SW 1271 (cell line): ENCODE results near the gene PDF.

Experiments
- DNase-seq, 2 experiments: peaks; one replicate each; lab custom pipeline; 2025; lab: John Stamatoyannopoulos, UW

The PDF gene

GRCh38 chr16:69339289-69340094 lies 9.1 kb upstream of the PDF start, which contains the start of the genes COG8 and NIP7:
Gene COG8, minus strand, starts transcription at chr16:69339564. Its CDS starts 12 bp downstream, at chr16:69339552.
Gene NIP7, plus strand, starts transcription at chr16:69339772. Its CDS starts 58 bp downstream, at chr16:69339830.
- peak; percentile 94 to 99 for DNase-seq

GRCh38 chr16:69338557-69339288 lies 8.3 kb upstream of the PDF start:
- DNase-seq, result no peak

GRCh38 chr16:69334696-69335095 lies 4.3 kb upstream of the PDF start:
- no peak for DNase-seq

- no peak for DNase-seq
Measured at GRCh38 chr16:69329369-69330285, 761 bp downstream of the PDF start.

GRCh38 chr16:69328854-69329316 lies 1.5 kb downstream of the PDF start:
- peak in 1 of 2 experiments; percentile 55 for DNase-seq

GRCh38 chr16:69327585-69328310 lies 2.6 kb downstream of the PDF start:
- DNase-seq, result no peak

GRCh38 chr16:69326172-69326873 lies 4.1 kb downstream of the PDF start:
- DNase-seq, result no peak

GRCh38 chr16:69325784-69326171 lies 4.6 kb downstream of the PDF start:
- DNase-seq, result no peak

GRCh38 chr16:69324585-69325253 lies 5.7 kb downstream of the PDF start:
- DNase-seq, result no peak

- DNase-seq, result no peak
Measured at GRCh38 chr16:69324013-69324531, 6.3 kb downstream of the PDF start.

- DNase-seq, result no peak
Measured at GRCh38 chr16:69323415-69323814, 7.0 kb downstream of the PDF start.

GRCh38 chr16:69322343-69322742 lies 8.0 kb downstream of the PDF start:
- DNase-seq, result no peak

GRCh38 chr16:69321080-69321479 lies 9.3 kb downstream of the PDF start:
- no peak for DNase-seq

GRCh38 chr16:69320740-69321073 lies 9.7 kb downstream of the PDF start:
- DNase-seq, result no peak

- no peak for DNase-seq
Measured at GRCh38 chr16:69319826-69320739, 10.3 kb downstream of the PDF start.

- no peak for DNase-seq
Measured at GRCh38 chr16:69319381-69319780, 11.0 kb downstream of the PDF start.

GRCh38 chr16:69318911-69319289 lies 11.5 kb downstream of the PDF start:
- no peak for DNase-seq

- DNase-seq, result no peak
Measured at GRCh38 chr16:69318177-69318910, 12.0 kb downstream of the PDF start.
